NCI-H748 treated with DMSO at 0.1 percent for 48 hours (cell line): ENCODE results near the gene CTIF.
"Not testable (repeated sequence)": the region's sequence is repeated elsewhere in the genome, so short reads cannot be mapped to it uniquely, and the experiment has no call there.

Experiments used
- DNase-seq: peaks from one replicate; lab custom pipeline; 2025; lab: John Stamatoyannopoulos, UW

The CTIF gene

DNA sequence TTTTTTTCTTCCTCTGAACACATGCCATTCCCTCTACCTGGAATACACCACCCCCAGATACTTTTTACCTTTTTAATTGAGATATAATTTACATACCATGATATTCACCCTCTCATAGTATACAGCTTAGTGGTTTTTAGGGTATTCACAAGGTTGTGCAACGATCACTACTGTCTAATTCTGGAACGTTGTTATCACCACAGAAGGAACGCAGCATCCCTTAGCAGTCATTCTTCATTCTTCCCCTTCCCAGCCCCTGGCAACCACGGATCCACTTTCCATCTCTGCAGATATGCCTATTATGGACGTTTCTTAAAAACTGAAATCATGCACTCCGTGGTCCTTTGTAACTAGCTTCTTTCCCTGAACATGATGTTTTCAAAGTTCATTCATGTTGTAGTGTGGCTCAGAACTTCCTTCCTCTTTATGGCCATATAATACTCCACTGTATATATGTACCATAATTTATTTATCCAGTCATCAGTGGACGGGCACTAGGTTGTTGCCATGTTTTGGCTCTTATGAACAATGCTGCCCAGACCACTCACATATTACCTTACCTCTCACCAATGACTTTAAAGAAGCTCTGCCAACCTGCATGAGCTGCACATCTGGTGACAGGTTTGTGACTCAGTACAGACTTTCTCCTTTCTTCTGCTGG, 168.9 kb downstream of the CTIF start:
- no peak for DNase-seq

- DNase-seq: no peak
These were observed 170.0 kb downstream of the CTIF start for GRCh38 chr18:48708807-48709206.

DNA sequence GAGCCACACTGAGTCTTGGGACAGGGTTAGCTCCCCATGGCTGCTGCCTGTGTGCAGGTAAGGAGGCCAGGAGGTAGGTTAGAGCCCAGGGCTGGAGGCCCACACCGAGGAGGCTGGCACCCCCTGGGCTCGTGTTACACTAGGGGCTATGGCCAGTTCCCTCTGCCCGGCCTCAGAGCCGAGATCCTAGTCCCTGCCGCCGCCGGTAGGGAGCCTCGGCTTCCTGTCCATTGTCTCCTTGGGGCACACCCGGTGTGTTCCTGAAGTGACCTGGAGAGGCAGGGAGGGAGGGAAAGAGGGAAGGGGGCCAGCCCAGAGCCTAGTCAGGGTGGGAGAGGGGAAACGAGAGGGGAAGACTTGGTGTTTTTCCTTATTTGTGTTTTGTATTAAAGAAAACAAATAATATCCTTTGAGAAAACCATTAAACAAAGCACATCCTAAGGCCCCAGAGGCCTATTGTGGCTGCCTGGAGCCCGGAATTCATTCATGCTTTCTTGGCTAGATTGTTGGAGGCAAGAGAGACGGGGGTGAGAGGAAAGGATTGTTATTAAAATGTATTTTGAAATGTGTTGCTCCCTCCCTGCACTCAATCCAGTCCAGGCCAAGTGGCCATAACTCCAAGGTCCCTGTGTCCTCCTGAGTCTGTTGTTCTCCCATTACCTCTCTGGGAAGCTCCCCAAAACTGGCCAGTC, 170.7 kb downstream of the CTIF start:
- no peak for DNase-seq

GRCh38 chr18:48711651-48712486, 173.0 kb downstream of the CTIF start:
- no peak for DNase-seq

GRCh38 chr18:48713309-48713708, 174.5 kb downstream of the CTIF start:
- no peak for DNase-seq

- no peak for DNase-seq
These were observed 176.0 kb downstream of the CTIF start for GRCh38 chr18:48714873-48715272.

- no peak for DNase-seq
These were observed 177.0 kb downstream of the CTIF start for GRCh38 chr18:48715711-48716361.

DNA sequence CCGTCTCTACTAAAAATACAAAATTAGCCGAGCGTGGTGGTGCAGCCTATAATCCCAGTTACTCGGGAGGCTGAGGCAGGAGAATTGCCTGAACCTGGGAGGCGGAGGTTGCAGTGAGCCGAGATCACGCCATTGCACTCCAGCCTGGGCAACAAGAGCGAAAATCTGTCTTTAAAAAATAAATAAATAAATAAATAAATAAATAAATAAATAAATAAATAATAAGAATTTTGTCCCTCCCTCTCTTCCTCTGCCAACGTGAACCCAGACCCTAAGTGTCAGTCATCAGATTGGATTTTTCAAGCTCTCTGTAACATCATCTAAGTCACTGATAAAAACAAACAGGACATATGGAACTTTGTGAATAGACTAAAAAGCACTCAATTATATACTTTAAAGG, 178.4 kb downstream of the CTIF start:
- not testable (repeated sequence) for DNase-seq

DNA sequence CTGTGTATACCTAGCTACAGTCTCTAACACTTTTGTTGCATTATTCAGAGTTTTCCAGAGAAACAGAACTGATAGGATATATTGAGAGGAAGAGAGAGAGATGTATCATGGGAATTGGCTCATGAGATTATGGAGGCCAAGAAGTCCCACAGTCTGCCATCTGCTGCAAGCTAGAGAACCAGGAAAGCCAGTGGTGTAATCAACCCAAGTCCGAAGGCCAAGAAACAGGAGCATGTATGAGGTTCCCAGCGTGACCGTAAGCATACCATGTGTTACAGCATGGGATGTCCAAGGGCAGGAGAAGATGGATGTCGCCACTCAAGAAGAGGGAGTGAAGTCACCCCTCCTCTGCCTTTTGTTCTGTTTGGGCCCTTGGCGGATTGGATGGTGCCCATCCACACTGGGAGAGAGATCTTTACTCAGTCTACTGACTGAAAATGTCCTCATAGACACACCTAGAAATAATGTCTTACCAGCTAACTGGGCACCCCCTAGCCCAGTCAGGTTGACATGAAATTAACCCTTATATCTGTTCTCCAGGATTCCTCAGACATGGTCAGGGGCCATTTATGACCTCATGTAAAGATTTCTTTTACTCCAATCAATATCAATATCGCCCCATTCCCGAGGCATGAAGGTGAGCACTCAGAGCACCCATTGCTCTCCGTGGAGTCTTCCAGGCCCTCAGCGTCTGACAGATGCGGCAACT, 179.6 kb downstream of the CTIF start:
- no peak for DNase-seq

GRCh38 chr18:48719388-48719787, 180.6 kb downstream of the CTIF start:
- DNase-seq: no peak

GRCh38 chr18:48719974-48720654, 181.3 kb downstream of the CTIF start:
- DNase-seq: no peak

DNA sequence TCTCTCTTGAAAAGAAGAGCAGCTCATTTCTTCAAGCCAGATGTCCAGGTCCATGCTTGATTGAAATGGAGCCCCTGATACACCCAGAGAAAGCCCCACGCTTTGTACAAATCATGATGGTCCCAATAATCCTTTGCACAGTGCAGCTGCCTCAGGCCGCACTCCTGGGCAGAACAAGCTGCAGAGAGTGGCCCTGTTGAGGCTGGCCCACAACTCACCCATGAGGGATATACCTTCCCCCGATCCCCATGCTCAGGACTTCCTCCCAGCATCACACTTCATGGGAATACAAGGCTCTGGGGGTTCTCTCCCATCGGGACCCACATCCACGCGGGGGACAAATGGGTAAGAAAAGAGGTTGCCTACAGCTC, 181.8 kb downstream of the CTIF start:
- DNase-seq: no peak

GRCh38 chr18:48721312-48721711, 182.5 kb downstream of the CTIF start:
- no peak for DNase-seq

DNA sequence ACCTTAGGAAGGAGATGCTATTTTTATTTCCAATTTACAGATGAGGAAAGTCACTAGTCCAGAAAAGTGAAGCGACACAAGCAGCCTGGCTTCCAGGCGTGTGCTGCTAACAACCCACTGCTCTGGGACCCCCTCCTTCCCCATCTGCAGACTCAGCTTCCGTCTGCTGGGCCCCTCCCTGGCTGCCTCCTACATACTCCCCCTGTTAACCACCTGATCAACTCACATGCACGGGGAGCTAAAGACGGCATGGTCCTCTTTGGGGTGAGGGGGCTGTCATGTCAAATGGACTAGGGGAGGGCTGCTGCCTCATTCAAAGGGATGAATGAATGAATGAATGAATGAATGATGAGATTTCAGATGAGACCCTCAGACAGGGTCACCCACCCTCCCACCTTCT, 184.2 kb downstream of the CTIF start:
- no peak for DNase-seq

DNA sequence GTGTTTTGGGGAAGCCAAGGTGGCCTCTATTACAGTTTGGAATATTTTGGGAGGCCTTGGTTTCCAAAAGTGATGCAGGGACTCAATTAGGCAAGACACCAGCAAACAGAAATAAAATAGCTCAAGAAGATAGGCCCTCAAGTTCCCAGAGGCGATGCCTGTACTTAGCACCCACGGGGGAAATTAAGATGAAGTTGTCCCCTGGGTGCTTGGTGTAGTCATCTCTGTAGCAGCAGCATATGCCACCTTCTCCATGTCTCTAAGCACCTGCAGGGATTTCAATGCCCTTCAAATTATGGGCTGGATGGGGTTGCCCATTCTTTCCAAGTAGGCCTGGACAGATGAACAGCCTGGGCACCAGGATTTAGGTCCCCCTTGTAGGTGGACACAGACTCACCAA, 185.0 kb downstream of the CTIF start:
- no peak for DNase-seq

DNA sequence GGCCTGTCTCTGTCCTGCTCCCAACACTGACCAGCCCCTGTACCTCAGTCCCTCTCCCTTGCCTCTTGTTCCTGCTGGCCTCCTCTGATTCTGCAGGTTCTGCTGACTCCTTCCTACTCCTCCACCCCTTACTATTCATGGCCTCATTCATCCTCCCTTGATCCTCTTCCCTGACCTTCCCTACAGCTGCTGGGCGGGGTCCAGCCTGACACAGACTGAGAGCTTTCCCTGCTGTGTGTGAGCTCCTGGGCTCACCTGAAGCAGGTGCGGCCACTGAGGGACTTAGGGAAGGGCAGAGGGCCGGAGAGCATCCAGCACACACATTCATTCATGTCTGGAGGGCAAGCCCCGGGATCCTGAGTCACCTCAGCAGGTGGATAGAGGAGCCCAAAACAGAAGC, 185.6 kb downstream of the CTIF start:
- DNase-seq: no peak

DNA sequence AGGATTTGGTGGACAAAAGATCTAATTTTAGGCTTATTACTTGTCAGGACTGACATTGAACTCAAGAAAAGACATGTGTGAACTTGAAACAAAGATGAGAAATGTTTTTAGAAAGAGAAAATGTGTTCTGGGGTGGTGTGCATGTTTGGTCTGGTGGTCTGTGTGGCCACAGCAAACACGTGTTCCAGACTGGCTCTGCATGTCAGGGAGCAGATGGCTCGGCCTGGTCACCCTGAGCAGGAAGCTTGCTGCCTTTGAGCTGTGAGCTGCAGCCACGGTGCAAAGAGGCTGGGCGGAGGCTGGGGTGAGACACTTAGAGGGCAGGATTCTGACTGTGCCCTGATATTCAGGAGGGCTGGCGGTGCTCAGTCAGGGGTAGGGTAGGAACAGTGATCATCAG, 186.1 kb downstream of the CTIF start:
- no peak for DNase-seq

DNA sequence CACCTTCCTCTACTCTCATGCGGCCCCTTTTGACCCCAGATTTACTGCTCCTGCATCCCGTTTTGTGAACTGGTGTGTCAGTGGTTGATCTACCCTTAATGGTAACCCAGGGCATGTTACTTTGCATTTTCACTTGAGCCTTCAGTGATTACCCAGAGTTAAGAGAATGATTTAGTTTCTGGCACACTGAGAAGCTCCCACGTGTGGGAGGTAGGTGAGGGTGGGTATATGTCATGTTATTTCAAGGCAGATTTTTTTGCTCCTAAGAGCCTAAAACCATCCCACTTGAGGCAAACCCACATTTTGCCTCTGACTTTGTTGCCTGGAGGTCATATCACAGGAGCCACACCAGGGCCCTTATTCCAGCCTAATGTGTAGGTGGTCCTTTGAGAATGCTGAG, 186.7 kb downstream of the CTIF start:
- no peak for DNase-seq

GRCh38 chr18:48727681-48728080, 188.8 kb downstream of the CTIF start:
- no peak for DNase-seq

GRCh38 chr18:48728204-48728833, 189.5 kb downstream of the CTIF start:
- DNase-seq: no peak

DNA sequence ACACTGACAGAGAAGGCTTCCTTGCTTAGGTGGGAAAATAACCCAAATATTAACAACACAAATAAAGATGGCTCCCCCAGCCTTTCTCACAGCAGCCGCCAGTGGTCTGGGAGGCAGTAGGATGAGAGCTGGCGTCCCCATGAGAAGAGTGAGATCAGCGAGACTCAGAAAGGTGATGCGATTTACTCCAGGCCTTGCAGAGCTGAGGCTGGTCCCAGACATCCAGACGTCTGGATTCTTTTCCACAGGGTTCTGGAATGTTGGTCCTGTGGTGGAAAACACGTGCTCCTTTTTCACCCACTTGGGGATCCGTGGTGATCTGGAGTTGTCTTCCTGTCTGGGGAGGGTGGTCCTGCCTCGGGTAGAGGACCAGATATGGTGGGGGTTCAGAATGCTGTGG, 190.6 kb downstream of the CTIF start:
- no peak for DNase-seq
